GM12874 (cell line): ENCODE data around the gene COL8A1.
A peak's percentile ranks its signal among the peaks of the same experiment; 100 is the strongest.

Experiments used
- CTCF ChIP-seq: IDR thresholded peaks from 2 replicates; pipeline ENCODE4 v1.5.1; 2011; ENCODE audit warnings: low read depth, mild to moderate bottlenecking, control low read depth, low read length, moderate library complexity; ENCODE audit not compliant: insufficient read depth

Gene COL8A1

GRCh38 chr3:99838755-99839154 is 200.4 kb downstream of the COL8A1 start:
- TF ChIP-seq CTCF, result no peak

GRCh38 chr3:99839613-99840012 is 201.2 kb downstream of the COL8A1 start:
- no peak for TF ChIP-seq CTCF

- TF ChIP-seq CTCF, result peak; percentile 45; the same call in 1 of the 2 replicates
Observed at GRCh38 chr3:99842826-99843589, 204.6 kb downstream of the COL8A1 start.

GRCh38 chr3:99843590-99844258 is 205.3 kb downstream of the COL8A1 start:
- no peak for TF ChIP-seq CTCF

GRCh38 chr3:99845331-99845730 is 206.9 kb downstream of the COL8A1 start:
- TF ChIP-seq CTCF, result no peak

- TF ChIP-seq CTCF, result no peak
Observed at GRCh38 chr3:99845999-99846398, 207.6 kb downstream of the COL8A1 start.

- no peak for TF ChIP-seq CTCF
Observed at GRCh38 chr3:99846477-99847160, 208.2 kb downstream of the COL8A1 start.
